Measurements from ENCODE around the gene HTT. TPM values are rescaled to one million over a fixed set of nuclear protein-coding genes. Genes with fewer than 3 reads are reported as not detected.

Gene HTT
- total RNA-seq, 2 experiments from 2014 or later, result 91.6 to 94.1 TPM

DNA sequence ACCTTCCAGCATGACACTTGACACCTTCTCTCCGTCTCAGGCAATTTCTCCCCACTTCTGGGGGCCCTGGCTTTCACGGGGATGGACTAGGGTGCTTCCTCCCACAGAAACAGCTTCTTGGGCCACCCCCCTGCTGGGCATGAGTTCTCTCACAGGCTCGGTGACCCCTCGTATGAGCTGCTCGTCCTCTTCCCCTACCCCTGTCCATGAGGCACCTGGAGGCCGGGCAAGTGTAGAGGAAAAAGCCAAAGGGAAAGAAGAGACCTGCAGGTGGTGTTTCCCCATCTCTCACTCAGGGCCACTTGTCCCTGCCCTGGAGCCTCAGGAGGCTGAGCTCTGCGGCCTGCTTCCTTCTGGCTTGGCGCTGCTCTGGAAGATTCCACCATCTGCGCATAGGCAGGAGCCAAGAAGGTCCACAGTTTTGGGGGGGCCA, 216.4 kb downstream of the HTT start:
- CTCF ChIA-PET, result interaction anchor here (0.7 kb wide), 1 partner anchor 26 kb away, joined by 3 read pairs; no protein-coding TSS in a partner anchor
- intact Hi-C loops (cut with micrococcal nuclease), result loop anchor here (5.0 kb wide), 1 partner anchor 89 kb away; no protein-coding TSS in a partner anchor

DNA sequence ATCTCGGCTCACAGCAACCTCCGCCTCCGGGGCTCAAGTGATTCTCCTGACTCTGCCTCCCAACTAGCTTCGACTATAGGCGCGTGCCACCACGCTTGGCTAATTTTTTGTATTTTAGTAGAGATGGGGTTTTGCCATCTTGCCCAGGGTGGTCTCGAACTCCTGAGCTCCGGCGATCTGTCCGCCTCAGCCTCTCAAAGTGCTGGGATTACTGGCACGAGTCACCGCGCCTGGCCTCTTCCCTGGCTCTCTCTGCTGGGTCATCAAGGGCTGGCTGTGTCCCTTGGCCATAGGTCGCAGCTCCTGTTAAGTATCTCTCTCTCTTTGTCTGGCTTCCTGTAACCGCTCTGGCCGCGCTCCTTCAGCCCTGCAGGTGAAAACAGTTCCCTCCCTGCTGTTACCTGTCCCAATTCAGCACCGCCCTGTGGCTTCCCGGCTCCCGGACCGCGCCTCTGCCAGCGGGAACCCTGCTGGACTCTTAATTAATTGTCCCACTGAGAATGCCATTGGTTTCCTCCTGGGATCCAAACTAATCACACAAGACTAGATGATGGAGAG, 217.0 kb downstream of the HTT start:
- DNase-seq, result no peak
- Mint-ChIP-seq H3K36me3 (ENCODE audit: low read depth) (no peaks in the 10 kb centered on the region), H3K4me1 (ENCODE audit: low read depth) (peaks cover 9% of the 10 kb centered on the region), H3K9me3 (no peaks in the 10 kb centered on the region), H3K4me3 (peak overlapping the region; percentile 93), H3K27me3 (ENCODE audit: low read depth) (peaks cover 6% of the 10 kb centered on the region), H3K27ac (no peak overlapping the region)
- CTCF ChIA-PET, result no interaction called here
- intact Hi-C loops (cut with micrococcal nuclease), result loop anchor here (5.0 kb wide), 1 partner anchor 89 kb away; no protein-coding TSS in a partner anchor

More for the DNA sequence above, 216.4 kb downstream of the HTT start:
- peaks cover 6% of the 10 kb centered on the region for H3K27me3 Mint-ChIP-seq (ENCODE audit: low read depth)
- H3K4me3 Mint-ChIP-seq, result no peak overlapping the region
- no peaks in the 10 kb centered on the region for H3K36me3 Mint-ChIP-seq (ENCODE audit: low read depth)
- no peaks in the 10 kb centered on the region for H3K9me3 Mint-ChIP-seq
- H3K4me1 Mint-ChIP-seq (ENCODE audit: low read depth), result peaks cover 9% of the 10 kb centered on the region
- no peak for DNase-seq
- no peak overlapping the region for H3K27ac Mint-ChIP-seq

DNA sequence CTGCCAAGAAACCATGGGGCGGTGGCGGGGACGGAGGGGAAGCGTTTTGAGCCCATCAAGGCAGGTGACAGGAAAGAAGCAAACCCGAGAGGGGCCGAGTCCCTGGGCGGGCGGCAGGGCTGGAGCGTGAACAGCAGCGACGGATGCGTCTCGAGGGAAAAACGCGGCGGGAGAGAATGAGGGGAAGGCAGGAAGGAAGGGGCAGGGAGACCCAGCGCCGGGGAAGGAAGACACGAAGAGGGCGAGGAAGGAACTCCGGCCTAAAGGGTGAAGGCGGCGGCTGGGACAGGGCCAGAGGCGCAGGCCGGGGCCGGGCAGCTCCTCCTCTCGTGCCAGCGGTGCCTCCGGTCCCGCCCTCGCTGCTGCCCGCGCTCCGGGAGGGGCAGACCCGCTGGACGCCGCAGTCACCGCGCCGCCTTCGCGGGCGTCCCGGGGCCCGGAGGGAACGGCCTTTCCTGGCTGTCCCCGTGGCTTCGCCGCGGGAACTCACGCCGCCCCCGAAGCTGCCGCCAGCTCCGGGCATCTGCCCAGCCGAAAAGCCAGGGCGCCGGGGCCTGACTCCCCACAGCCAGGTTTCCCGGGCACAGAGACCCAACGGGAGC, 217.6 kb downstream of the HTT start:
- DNase-seq, result peak; percentile 36
- Mint-ChIP-seq H3K36me3 (ENCODE audit: low read depth) (no peaks in the 10 kb centered on the region), H3K4me3 (peak overlapping the region; percentile 93), H3K27me3 (ENCODE audit: low read depth) (peaks cover 3% of the 10 kb centered on the region), H3K4me1 (ENCODE audit: low read depth) (peaks cover 9% of the 10 kb centered on the region), H3K27ac (no peak overlapping the region), H3K9me3 (no peaks in the 10 kb centered on the region)
- CTCF ChIA-PET, result no interaction called here
- intact Hi-C loops (cut with micrococcal nuclease), result loop anchor here (1.0 to 5.0 kb wide), 5 partner anchors 10 to 329 kb away; partner anchors contain the start of genes GRK4, HTT, HTT-AS and LRPAP1

DNA sequence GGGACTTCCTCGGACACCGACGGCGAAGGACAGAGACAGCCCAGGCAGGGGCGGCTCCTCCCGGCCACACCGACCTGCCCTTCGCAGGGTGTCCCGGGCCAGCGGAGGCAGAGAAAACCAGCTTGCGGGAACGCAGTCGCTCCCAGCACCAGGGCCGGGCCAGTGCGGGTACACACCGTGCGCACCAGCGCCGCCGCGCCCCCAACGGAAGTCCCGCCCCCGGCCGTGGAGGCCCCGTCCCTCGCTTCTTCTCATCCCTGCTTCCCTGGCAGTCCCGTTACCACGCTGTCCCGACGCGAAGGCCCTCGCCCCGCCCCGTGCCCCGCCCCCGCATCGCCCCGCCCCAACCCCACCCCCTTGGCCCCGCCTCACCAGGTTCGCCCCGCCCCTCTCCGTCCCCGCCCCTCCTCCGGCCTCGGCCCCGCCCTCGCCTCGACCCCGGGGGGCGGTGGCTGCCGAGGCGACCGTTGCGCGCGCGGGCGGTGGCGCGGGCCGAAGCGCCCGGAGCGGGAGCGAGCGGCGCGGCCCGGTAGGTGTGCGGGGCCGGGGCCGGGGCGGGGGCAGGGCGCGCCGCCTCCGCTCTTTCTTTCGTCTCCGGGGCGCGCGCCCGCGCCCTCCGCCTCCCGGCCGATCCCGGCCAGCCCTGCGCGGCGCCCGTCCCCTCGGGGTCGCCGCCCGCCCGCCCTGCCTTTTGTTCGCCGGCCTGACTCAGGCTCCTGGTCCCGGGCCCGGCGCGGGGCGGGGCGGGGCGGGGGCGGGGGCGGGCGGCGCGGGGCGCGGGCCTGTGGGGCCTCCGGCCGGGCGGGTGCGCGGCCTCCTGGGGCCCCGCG, 218.3 kb downstream of the HTT start, which contains the start of gene RGS12:
Gene RGS12, plus strand, starts transcription at position 451 of the 830 bp plus-strand sequence. CDS start 23,150 bp downstream, outside the sequence.
- no peak within 1 kb of the TSS for H3K27ac Mint-ChIP-seq
- peak; percentile 94 for DNase-seq
- no peaks in the 10 kb centered on the region for H3K36me3 Mint-ChIP-seq (ENCODE audit: low read depth)
- peaks cover 4% of the 10 kb centered on the region for H3K9me3 Mint-ChIP-seq
- peak within 1 kb of the TSS; percentile 93 for H3K4me3 Mint-ChIP-seq
- H3K27me3 Mint-ChIP-seq (ENCODE audit: low read depth), result peaks cover under 1% of the 10 kb centered on the region
- peaks cover 9% of the 10 kb centered on the region for H3K4me1 Mint-ChIP-seq (ENCODE audit: low read depth)
- intact Hi-C loops (cut with micrococcal nuclease), result loop anchor here (1.0 to 5.0 kb wide), 5 partner anchors 10 to 330 kb away; partner anchors contain the start of genes GRK4, HTT, HTT-AS and LRPAP1
- CTCF ChIA-PET, result no interaction called here

Other genes starting within 250 kb of the HTT start
- 100 to 1,000 TPM; 165 TPM for gene ADD1, start 230.8 kb upstream of the HTT start, total RNA-seq
- gene NOP14, start 111.3 kb upstream of the HTT start, total RNA-seq, result 10 to 100 TPM; 48.3 to 55.1 TPM
- gene GRK4, start 111.1 kb upstream of the HTT start, total RNA-seq, result 1 to 10 TPM; 1.3 to 2.1 TPM
- gene HTT-AS, start 143 bp upstream of the HTT start, total RNA-seq, result not detected
- under 1 TPM; 0.49 to 0.55 TPM for gene MSANTD1, start 174.5 kb downstream of the HTT start, total RNA-seq
- gene RGS12, start 218.3 kb downstream of the HTT start, total RNA-seq, result 1 to 10 TPM; 8.7 to 8.9 TPM

Measured in activated naive CD4-positive, alpha-beta T cell treated with anti-CD3 and anti-CD28 coated beads for 36 hours (primary cell).